GM23338 (cell line): ENCODE data around the gene UBE2L6.

Experiments used
- CREB1 ChIP-seq: fragments of 250-450 bp; sonication (Bioruptor Pico); IDR thresholded peaks from 2 replicates; pipeline ENCODE4 v1.5.0; 2020; ENCODE audit warnings: low read depth, mild to moderate bottlenecking, moderate library complexity
- EZH2 ChIP-seq: fragments of 200-600 bp; sonication (generic); IDR thresholded peaks from one replicate; pipeline ENCODE4 v1.8.0; 2017; ENCODE audit warnings: antibody characterized with exemption, mild to moderate bottlenecking, low read depth; ENCODE audit not compliant: unreplicated experiment
- EZH2phosphoT487 ChIP-seq: fragments of 200-600 bp; sonication (generic); IDR thresholded peaks from one replicate; pipeline ENCODE4 v1.8.1; 2018; ENCODE audit warnings: antibody characterized with exemption; ENCODE audit not compliant: unreplicated experiment
- JUNB ChIP-seq: IDR thresholded peaks from one replicate; pipeline ENCODE4 v1.6.1; 2016; ENCODE audit warnings: antibody characterized with exemption; ENCODE audit not compliant: unreplicated experiment
- NANOG ChIP-seq: IDR thresholded peaks from 2 replicates; pipeline ENCODE4 v1.6.1; 2016; ENCODE audit warnings: antibody characterized with exemption, borderline replicate concordance
- POLR2AphosphoS5 ChIP-seq: IDR thresholded peaks from 2 replicates; pipeline ENCODE4 v1.6.1; 2016; ENCODE audit warnings: antibody characterized with exemption, low read depth
- STAT1 ChIP-seq: IDR thresholded peaks from one replicate; pipeline ENCODE4 v1.6.1; 2016; ENCODE audit warnings: antibody characterized with exemption; ENCODE audit not compliant: unreplicated experiment
- ZNF114 ChIP-seq: fragments of 250-450 bp; sonication (Bioruptor Pico); IDR thresholded peaks from 2 replicates; pipeline ENCODE4 v1.5.0; 2020; ENCODE audit warnings: mild to moderate bottlenecking, moderate library complexity
- TF ChIP-seq, protein P1 (sequence below), 2 experiments: fragments of 200-600 bp in 1 of 2; sonication (generic) in 1 of 2; conservative IDR thresholded peaks; 2 replicates each; pipeline versions ENCODE4 v1.5.1 to v1.6.1; 2016 to 2017; ENCODE audit warnings: antibody characterized with exemption in 2 of 2, low read depth in 2 of 2, mild to moderate bottlenecking in 2 of 2, moderate library complexity in 1 of 2
- TF ChIP-seq, protein P2 (sequence below): IDR thresholded peaks from one replicate; pipeline ENCODE4 v1.6.1; 2018; ENCODE audit warnings: antibody characterized with exemption; ENCODE audit not compliant: unreplicated experiment
- TF ChIP-seq, protein P3 (sequence below): IDR thresholded peaks from 2 replicates; pipeline ENCODE4 v1.6.1; 2016; ENCODE audit warnings: antibody characterized with exemption

DNA sequence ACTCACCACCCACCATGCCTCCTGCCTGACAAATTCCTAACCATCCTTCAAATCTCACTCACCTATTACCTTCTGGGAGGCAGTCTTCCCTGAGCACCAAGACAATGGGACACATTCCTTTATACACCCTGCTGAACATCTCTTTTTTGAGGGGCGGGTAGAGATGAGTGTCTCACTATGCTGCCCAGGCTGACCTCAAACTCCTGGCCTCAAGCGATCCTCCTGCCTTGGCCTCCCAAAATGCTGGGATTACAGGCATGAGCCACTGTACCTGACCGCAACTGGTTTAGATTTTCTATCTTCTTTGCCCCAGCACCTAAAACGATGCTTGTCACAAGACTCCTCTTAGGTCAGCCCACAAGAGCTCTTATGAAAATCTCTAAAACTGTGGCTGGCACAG lies 44.1 kb downstream of the UBE2L6 start:
- TF ChIP-seq, protein P1, sequence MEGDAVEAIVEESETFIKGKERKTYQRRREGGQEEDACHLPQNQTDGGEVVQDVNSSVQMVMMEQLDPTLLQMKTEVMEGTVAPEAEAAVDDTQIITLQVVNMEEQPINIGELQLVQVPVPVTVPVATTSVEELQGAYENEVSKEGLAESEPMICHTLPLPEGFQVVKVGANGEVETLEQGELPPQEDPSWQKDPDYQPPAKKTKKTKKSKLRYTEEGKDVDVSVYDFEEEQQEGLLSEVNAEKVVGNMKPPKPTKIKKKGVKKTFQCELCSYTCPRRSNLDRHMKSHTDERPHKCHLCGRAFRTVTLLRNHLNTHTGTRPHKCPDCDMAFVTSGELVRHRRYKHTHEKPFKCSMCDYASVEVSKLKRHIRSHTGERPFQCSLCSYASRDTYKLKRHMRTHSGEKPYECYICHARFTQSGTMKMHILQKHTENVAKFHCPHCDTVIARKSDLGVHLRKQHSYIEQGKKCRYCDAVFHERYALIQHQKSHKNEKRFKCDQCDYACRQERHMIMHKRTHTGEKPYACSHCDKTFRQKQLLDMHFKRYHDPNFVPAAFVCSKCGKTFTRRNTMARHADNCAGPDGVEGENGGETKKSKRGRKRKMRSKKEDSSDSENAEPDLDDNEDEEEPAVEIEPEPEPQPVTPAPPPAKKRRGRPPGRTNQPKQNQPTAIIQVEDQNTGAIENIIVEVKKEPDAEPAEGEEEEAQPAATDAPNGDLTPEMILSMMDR (conservative IDR thresholded peaks at IDR 0.05; ENCODE audit: low read depth in 2 of 2) = no peak
- TF ChIP-seq, protein P2, sequence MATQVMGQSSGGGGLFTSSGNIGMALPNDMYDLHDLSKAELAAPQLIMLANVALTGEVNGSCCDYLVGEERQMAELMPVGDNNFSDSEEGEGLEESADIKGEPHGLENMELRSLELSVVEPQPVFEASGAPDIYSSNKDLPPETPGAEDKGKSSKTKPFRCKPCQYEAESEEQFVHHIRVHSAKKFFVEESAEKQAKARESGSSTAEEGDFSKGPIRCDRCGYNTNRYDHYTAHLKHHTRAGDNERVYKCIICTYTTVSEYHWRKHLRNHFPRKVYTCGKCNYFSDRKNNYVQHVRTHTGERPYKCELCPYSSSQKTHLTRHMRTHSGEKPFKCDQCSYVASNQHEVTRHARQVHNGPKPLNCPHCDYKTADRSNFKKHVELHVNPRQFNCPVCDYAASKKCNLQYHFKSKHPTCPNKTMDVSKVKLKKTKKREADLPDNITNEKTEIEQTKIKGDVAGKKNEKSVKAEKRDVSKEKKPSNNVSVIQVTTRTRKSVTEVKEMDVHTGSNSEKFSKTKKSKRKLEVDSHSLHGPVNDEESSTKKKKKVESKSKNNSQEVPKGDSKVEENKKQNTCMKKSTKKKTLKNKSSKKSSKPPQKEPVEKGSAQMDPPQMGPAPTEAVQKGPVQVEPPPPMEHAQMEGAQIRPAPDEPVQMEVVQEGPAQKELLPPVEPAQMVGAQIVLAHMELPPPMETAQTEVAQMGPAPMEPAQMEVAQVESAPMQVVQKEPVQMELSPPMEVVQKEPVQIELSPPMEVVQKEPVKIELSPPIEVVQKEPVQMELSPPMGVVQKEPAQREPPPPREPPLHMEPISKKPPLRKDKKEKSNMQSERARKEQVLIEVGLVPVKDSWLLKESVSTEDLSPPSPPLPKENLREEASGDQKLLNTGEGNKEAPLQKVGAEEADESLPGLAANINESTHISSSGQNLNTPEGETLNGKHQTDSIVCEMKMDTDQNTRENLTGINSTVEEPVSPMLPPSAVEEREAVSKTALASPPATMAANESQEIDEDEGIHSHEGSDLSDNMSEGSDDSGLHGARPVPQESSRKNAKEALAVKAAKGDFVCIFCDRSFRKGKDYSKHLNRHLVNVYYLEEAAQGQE = no peak
- TF ChIP-seq EZH2phosphoT487 = no peak
- TF ChIP-seq EZH2 = no peak
- TF ChIP-seq POLR2AphosphoS5 = no peak
- TF ChIP-seq STAT1 = no peak
- no peak for TF ChIP-seq JUNB
- no peak for TF ChIP-seq CREB1
- TF ChIP-seq, protein P3, sequence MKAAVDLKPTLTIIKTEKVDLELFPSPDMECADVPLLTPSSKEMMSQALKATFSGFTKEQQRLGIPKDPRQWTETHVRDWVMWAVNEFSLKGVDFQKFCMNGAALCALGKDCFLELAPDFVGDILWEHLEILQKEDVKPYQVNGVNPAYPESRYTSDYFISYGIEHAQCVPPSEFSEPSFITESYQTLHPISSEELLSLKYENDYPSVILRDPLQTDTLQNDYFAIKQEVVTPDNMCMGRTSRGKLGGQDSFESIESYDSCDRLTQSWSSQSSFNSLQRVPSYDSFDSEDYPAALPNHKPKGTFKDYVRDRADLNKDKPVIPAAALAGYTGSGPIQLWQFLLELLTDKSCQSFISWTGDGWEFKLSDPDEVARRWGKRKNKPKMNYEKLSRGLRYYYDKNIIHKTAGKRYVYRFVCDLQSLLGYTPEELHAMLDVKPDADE = no peak
- no peak for TF ChIP-seq NANOG
- TF ChIP-seq ZNF114 (CRISPR knock-in tag) = no peak
